ENCODE data around the gene HDGF.

- TF ChIP-seq CTCF (IDR thresholded peaks at IDR 0.05): no peak
- TF ChIP-seq POLR2A (IDR thresholded peaks at IDR 0.05): no peak
Measured at GRCh38 chr1:156708218-156708661, 43.2 kb downstream of the HDGF start.
